Suprapubic skin (tissue), 4 donors: ENCODE results near the gene LPP. TPM values are rescaled to one million over a fixed set of nuclear protein-coding genes. Genes with fewer than 3 reads are reported as not detected.

Source experiments
- DNase-seq, 2 donors: peaks; one replicate each; pipeline ENCODE4 v3.0.0-alpha.2; 2019; ENCODE audit warnings: low spot score in 2 of 2
- H3K27ac ChIP-seq: fragments of 200-600 bp; sonication (generic); one replicate; pipeline ENCODE4 v1.5.1; 2019
- H3K27me3 ChIP-seq: fragments of 200-600 bp; sonication (generic); one replicate; pipeline ENCODE4 v1.5.1; 2019
- H3K36me3 ChIP-seq: fragments of 200-600 bp; sonication (generic); one replicate; pipeline ENCODE4 v1.5.1; 2019
- H3K4me1 ChIP-seq: fragments of 200-600 bp; sonication (generic); one replicate; pipeline ENCODE4 v1.5.1; 2019
- H3K4me3 ChIP-seq: fragments of 200-600 bp; sonication (generic); one replicate; pipeline ENCODE4 v1.5.1; 2019; ENCODE audit warnings: mild to moderate bottlenecking
- H3K9me3 ChIP-seq: fragments of 200-600 bp; sonication (generic); one replicate; pipeline ENCODE4 v1.5.1; 2019
- CTCF ChIP-seq, 2 donors: fragments of 200-600 bp in 1 of 2; fragments of 450-650 bp in 1 of 2; sonication (generic) in 1 of 2; IDR thresholded peaks; one replicate each; pipeline ENCODE4 v1.5.1; 2016 to 2019; ENCODE audit warnings: antibody characterized with exemption in 2 of 2, mild to moderate bottlenecking in 1 of 2, moderate library complexity in 1 of 2
- EP300 ChIP-seq: sonication (generic); formaldehyde crosslinking; IDR thresholded peaks from one replicate; pipeline ENCODE4 v1.6.1; 2017; ENCODE audit warnings: antibody characterized with exemption
- POLR2A ChIP-seq, 2 donors: fragments of 450-650 bp; IDR thresholded peaks; one replicate each; pipeline ENCODE4 v1.6.1; 2017; ENCODE audit warnings: antibody characterized with exemption in 2 of 2, mild to moderate bottlenecking in 2 of 2, moderate library complexity in 2 of 2
- POLR2AphosphoS5 ChIP-seq, 3 donors: sonication (generic); formaldehyde crosslinking; IDR thresholded peaks; one replicate each; pipeline ENCODE4 v1.6.1; 2017; ENCODE audit warnings: antibody characterized with exemption in 3 of 3
- WGBS: methylation state at CpG from one replicate; pipeline ENCODE4 v1.1.5; 2018; 5-methylcytosine and 5-hydroxymethylcytosine counted together
- total RNA-seq, 4 donors: library from RNA; depleted of rRNA; stranded (reverse); fragments of >200 nt; gene quantifications; one replicate each; pipeline ENCODE4 v1.1.0, GENCODE V29; 2016

The LPP gene
- total RNA-seq, 4 donors from 2014 or later: 56.8 to 127 (median 84.2) TPM

DNA sequence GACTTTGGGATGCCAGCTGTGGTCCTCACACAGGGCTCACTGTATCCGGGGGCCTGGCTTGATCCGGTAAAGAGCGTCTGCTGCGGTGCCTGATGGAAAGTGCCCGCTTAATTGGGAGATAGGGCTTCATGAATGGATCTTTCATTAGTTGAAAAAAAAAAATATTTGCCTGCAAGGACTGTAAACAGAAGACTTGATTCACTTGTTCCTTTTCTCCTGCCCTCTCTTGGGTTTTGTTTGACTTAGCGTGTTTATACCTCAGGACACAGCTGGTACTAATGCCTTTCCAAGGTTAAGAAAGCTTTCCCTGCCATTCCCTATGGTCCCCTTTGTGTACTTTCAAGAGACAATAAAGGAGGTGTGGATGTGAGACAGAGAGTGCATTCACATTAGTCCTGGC lies 493.3 kb downstream of the LPP start:
- TF ChIP-seq POLR2A (IDR thresholded peaks at IDR 0.05) (no peak), POLR2AphosphoS5 (IDR thresholded peaks at IDR 0.05) (no peak), EP300 (no peak)
- no peak overlapping the region for H3K4me3 ChIP-seq
- no peaks in the 10 kb centered on the region for H3K9me3 ChIP-seq
- H3K27me3 ChIP-seq: no peaks in the 10 kb centered on the region
- no peak for DNase-seq
- 80% methylated on average over 6 of the region's 6 CpGs for WGBS
- H3K27ac ChIP-seq: no peak overlapping the region
- no peaks in the 10 kb centered on the region for H3K36me3 ChIP-seq
- peaks cover 10% of the 10 kb centered on the region for H3K4me1 ChIP-seq

DNA sequence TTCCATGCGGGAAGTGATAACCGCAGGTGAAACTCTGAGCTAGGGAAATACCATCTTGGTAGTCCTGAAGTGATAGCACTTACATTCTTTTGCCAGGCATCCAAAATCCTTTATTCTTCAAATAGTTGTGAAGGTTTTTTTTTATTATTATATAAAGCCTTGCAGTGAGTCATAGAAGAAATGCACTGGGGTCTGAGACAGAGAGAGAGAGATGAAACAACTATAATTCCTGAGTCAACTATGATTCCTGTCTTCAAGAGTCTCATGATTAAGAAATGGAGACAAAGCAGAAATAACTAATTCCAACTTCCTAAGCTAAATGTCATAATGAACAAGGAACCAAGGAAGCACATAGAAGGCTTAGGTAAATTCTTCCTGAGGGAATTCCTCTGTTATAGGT lies 495.6 kb downstream of the LPP start:
- TF ChIP-seq POLR2A (IDR thresholded peaks at IDR 0.05) (no peak), CTCF (IDR thresholded peaks at IDR 0.05) (no peak), POLR2AphosphoS5 (IDR thresholded peaks at IDR 0.05) (no peak), EP300 (no peak)
- H3K27me3 ChIP-seq: no peaks in the 10 kb centered on the region
- H3K36me3 ChIP-seq: no peaks in the 10 kb centered on the region
- peaks cover 10% of the 10 kb centered on the region for H3K4me1 ChIP-seq
- no peak for DNase-seq
- no peak overlapping the region for H3K27ac ChIP-seq
- H3K9me3 ChIP-seq: no peaks in the 10 kb centered on the region
- WGBS: 92% methylated on average over 2 of the region's 2 CpGs
- H3K4me3 ChIP-seq: no peak overlapping the region

- WGBS: 57% methylated on average over 3 of the region's 3 CpGs
- H3K4me1 ChIP-seq: peaks cover 21% of the 10 kb centered on the region
- H3K4me3 ChIP-seq: no peak overlapping the region
- no peaks in the 10 kb centered on the region for H3K27me3 ChIP-seq
- no peak for TF ChIP-seq EP300
- no peak for TF ChIP-seq POLR2A (IDR thresholded peaks at IDR 0.05)
- no peak for TF ChIP-seq CTCF (IDR thresholded peaks at IDR 0.05)
- no peak for TF ChIP-seq POLR2AphosphoS5 (IDR thresholded peaks at IDR 0.05)
- H3K27ac ChIP-seq: peak overlapping the region; percentile 66
- no peak for DNase-seq
- H3K36me3 ChIP-seq: no peaks in the 10 kb centered on the region
- H3K9me3 ChIP-seq: no peaks in the 10 kb centered on the region
These were observed 502.4 kb downstream of the LPP start for GRCh38 chr3:188656196-188656982.

- peaks cover 21% of the 10 kb centered on the region for H3K4me1 ChIP-seq
- DNase-seq: no peak
- no peaks in the 10 kb centered on the region for H3K9me3 ChIP-seq
- H3K4me3 ChIP-seq: no peak overlapping the region
- TF ChIP-seq POLR2AphosphoS5 (IDR thresholded peaks at IDR 0.05): no peak
- no peak for TF ChIP-seq POLR2A (IDR thresholded peaks at IDR 0.05)
- TF ChIP-seq CTCF (IDR thresholded peaks at IDR 0.05): no peak
- no peak for TF ChIP-seq EP300
- H3K27me3 ChIP-seq: no peaks in the 10 kb centered on the region
- H3K27ac ChIP-seq: no peak overlapping the region
- WGBS: 77% methylated on average over 1 of the region's 1 CpG
- no peaks in the 10 kb centered on the region for H3K36me3 ChIP-seq
These were observed 504.6 kb downstream of the LPP start for GRCh38 chr3:188658606-188659005.

DNA sequence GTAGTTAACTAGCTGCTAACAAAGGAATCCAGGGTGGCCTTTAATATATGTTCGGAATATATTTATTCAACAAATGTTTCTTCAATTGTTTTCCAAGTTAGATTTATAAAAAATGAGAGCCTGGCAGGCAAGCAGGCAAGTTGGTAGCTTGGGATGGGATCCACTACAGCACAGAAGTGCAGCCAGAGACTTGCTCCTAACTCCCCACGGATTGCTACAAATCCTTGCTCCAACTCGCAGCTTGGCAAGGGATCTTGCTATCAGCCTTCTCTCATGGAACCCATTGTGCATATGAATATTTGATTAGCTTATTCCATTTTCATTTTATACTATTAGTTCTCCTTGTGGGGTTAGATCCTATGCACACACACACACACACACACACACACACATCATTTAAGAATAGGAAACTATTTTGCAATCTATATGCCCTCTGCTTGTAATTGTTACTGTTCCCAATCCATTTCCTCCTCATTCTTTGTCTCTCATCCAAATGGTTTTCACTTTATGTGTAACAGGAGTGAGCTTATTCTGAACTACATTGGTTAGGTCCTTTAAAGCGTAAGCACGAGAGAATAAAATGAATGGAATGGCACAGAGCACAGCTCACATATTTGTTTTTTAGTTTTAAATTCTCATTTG lies 505.6 kb downstream of the LPP start:
- DNase-seq: no peak
- peaks cover 21% of the 10 kb centered on the region for H3K4me1 ChIP-seq
- WGBS: 50% methylated on average over 5 of the region's 5 CpGs

More for the DNA sequence above, 505.6 kb downstream of the LPP start:
- Histone ChIP-seq H3K27me3 (no peaks in the 10 kb centered on the region), H3K4me3 (no peak overlapping the region), H3K9me3 (no peaks in the 10 kb centered on the region), H3K27ac (no peak overlapping the region), H3K36me3 (no peaks in the 10 kb centered on the region)
- no peak for TF ChIP-seq EP300
- no peak for TF ChIP-seq POLR2AphosphoS5 (IDR thresholded peaks at IDR 0.05)
- TF ChIP-seq POLR2A (IDR thresholded peaks at IDR 0.05): no peak
- TF ChIP-seq CTCF (IDR thresholded peaks at IDR 0.05): no peak
